PFSK-1 (cell line): ENCODE results near the gene MYO1E.

Experiments
- FOXP2 ChIP-seq: optimal IDR thresholded peaks from 2 replicates; pipeline ENCODE3; 2011; ENCODE audit warnings: borderline replicate concordance, control low read depth, inconsistent platforms; ENCODE audit not compliant: insufficient read depth; ENCODE audit errors: extremely low read length, extremely low read depth
- POLR2AphosphoS5 ChIP-seq: IDR thresholded peaks from 2 replicates; pipeline ENCODE4 v1.6.1; 2012; ENCODE audit warnings: low read depth, mild to moderate bottlenecking, control low read depth, low read length, moderate library complexity
- SIN3A ChIP-seq: IDR thresholded peaks from 2 replicates; pipeline ENCODE4 v1.6.1; 2012; ENCODE audit warnings: mild to moderate bottlenecking, low read length, moderate library complexity, borderline replicate concordance; ENCODE audit not compliant: insufficient read depth
- TAF1 ChIP-seq: IDR thresholded peaks from 2 replicates; pipeline ENCODE4 v1.6.1; 2012; ENCODE audit warnings: low read length, control low read depth, borderline replicate concordance; ENCODE audit not compliant: insufficient read depth
- TF ChIP-seq, protein P1 (sequence below), 2 experiments: IDR thresholded peaks; 2 replicates each; pipeline versions ENCODE4 v1.6.1 to v1.8.0; 2011 to 2012; ENCODE audit warnings: low read depth in 2 of 2, low read length in 2 of 2, control low read depth in 1 of 2, inconsistent platforms in 1 of 2, mild to moderate bottlenecking in 1 of 2, moderate library complexity in 1 of 2; ENCODE audit not compliant: insufficient read depth in 1 of 2

Gene MYO1E

DNA sequence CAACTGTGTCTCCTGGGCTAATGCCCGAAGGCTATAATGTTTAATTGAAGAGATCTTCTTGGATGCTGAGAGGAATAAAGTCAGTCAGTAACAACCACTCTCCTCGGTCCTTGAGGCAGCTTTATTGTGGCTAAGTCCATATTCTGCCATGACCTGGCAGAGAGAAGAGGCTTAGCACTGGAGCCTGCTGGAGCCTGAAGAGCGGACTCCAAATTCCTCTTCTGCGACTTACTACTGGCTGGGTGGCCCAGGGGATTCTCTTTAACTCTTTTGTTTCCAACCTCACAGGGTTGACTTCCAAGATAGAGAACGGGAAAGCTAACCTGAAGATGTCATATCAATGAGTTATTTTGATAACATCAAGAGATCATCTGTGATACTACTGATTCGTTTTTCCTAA lies 71.1 kb downstream of the MYO1E start:
- no peak for TF ChIP-seq SIN3A
- TF ChIP-seq POLR2AphosphoS5: no peak
- TF ChIP-seq TAF1: no peak
- TF ChIP-seq FOXP2: no peak
- TF ChIP-seq, protein P1, sequence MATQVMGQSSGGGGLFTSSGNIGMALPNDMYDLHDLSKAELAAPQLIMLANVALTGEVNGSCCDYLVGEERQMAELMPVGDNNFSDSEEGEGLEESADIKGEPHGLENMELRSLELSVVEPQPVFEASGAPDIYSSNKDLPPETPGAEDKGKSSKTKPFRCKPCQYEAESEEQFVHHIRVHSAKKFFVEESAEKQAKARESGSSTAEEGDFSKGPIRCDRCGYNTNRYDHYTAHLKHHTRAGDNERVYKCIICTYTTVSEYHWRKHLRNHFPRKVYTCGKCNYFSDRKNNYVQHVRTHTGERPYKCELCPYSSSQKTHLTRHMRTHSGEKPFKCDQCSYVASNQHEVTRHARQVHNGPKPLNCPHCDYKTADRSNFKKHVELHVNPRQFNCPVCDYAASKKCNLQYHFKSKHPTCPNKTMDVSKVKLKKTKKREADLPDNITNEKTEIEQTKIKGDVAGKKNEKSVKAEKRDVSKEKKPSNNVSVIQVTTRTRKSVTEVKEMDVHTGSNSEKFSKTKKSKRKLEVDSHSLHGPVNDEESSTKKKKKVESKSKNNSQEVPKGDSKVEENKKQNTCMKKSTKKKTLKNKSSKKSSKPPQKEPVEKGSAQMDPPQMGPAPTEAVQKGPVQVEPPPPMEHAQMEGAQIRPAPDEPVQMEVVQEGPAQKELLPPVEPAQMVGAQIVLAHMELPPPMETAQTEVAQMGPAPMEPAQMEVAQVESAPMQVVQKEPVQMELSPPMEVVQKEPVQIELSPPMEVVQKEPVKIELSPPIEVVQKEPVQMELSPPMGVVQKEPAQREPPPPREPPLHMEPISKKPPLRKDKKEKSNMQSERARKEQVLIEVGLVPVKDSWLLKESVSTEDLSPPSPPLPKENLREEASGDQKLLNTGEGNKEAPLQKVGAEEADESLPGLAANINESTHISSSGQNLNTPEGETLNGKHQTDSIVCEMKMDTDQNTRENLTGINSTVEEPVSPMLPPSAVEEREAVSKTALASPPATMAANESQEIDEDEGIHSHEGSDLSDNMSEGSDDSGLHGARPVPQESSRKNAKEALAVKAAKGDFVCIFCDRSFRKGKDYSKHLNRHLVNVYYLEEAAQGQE (IDR thresholded peaks at IDR 0.05; ENCODE audit: insufficient read depth in 1 of 2, low read depth in 2 of 2, low read length in 2 of 2): no peak

DNA sequence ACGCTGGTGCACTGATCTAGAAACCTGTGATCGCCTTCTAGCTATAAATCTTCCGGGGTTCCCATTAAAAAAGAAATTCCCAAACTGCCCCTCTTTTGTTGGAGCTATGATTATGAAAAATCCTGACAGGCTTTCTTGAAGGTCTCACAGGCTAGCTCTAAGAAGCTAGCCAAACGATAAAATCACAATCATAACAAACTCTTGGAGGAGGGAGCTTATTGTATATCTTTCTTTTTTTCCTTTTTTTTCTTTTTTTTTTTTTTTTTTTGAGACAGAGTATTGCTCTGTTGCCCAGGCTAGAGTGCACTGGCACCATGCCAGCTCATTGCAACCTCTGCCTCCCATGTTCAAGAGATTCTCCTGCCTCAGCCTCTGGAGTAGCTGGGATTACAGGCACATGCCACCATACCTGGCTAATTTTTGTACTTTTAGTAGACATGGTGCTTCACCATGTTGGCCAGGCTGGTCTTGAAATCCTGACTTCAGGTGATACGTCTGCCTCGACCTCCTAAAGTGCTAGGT lies 72.0 kb downstream of the MYO1E start:
- TF ChIP-seq FOXP2 (no peak), POLR2AphosphoS5 (no peak), TAF1 (no peak), SIN3A (no peak)
- TF ChIP-seq, protein P1 (IDR thresholded peaks at IDR 0.05; ENCODE audit: insufficient read depth in 1 of 2, low read depth in 2 of 2, low read length in 2 of 2): no peak

DNA sequence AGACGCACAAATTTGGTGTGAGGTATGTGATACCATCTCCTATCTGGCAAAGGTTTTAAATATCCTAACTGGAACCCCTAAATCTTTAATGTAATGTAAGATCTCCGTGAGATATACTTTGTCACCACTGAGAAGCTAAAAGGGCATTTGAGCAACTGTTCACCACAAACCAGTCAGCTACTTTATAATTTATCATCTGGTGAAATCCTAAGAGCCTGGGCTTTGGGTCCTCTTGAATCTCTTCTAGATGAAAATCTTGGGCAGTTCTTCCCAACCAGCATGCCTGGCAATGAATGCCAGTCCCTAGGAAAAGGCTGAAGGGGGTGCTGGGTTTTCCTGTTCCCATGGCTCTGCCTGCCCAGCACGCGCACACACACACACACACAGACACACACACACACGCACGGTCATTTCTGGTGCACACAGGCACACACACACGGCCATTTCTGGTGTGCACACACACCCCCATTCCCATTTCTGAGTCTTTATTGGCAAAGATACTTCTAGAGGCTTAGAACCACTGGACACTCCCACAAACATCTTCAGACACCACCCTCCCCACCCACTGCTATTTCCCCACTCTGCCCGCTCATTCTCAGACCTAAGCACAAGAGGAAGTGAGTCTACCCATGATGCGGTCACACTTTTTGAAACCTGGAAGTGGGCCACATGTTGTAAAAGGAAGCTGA lies 72.6 kb downstream of the MYO1E start:
- TF ChIP-seq, protein P1 (IDR thresholded peaks at IDR 0.05; ENCODE audit: insufficient read depth in 1 of 2, low read depth in 2 of 2, low read length in 2 of 2): no peak
- TF ChIP-seq TAF1: no peak
- TF ChIP-seq FOXP2: no peak
- TF ChIP-seq POLR2AphosphoS5: no peak
- TF ChIP-seq SIN3A: no peak

DNA sequence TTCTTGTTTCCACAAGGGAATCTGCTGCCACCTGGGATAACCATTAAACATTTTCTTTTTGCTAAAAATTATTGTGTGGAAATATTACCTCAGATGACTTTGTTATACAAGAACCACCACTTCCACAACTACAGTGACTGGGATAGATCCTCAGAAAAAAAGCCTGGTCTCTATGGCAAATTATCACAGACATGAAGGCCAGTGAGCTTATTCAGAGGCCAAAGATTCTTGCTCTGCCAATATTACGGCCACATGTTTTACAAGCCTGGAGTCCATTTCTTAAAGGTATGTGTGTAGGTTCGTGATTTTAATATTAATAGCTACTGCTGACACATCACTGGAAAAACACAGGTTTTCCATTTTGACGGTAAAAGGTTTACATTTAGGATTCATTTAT lies 73.8 kb downstream of the MYO1E start:
- no peak for TF ChIP-seq FOXP2

DNA sequence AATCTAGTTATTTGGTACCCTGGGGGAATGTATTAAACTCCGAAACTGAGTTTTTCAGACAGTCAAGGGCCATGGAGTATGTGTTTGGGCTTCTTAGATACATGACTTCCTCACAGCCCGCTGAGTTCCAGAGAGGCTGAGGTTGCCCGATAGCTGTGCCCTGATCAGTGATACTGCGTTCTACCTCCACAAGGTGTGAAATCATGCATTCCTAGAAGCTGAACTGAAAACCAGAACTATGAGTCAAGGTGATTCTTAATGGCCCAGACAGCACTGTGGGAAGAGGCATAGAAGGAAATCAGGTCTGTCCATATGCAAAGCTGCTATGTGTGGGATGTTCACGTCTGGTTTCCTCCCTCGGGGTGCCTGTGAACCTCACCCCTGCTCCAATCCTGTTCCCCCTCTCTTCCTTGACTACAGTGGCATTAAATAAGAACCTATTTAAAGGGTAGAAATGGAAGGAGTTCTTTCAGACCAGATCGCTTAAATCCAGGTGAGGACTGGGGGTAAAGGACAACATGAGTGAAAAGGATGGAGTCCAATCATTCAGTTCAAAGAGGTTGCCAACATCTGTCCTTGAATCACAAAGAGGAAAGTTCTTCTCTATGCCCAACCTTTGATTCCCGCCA lies 74.3 kb downstream of the MYO1E start:
- no peak for TF ChIP-seq TAF1
- no peak for TF ChIP-seq POLR2AphosphoS5
- TF ChIP-seq FOXP2: no peak

DNA sequence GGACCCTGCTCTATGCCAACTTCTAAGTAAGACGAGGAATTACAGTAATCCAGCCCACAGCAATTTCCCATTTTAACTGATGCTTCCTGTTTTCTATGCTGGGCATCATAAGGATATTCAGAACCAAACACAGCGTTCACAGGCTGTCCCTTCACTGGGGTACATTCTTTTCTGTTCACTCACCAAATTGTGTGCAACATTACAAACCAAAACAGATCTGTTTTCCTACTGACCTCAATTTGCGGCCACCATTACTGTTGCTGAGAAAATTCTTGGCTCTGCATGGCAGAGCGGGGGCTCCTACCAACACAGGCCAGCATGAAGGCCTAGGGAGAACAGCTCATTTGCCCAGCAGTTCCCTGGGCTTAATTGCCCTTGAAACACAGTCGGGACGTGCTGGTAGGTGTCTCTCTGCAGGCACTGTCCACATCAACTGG lies 76.5 kb downstream of the MYO1E start:
- no peak for TF ChIP-seq TAF1
- no peak for TF ChIP-seq POLR2AphosphoS5
- TF ChIP-seq, protein P1 (IDR thresholded peaks at IDR 0.05; ENCODE audit: insufficient read depth in 1 of 2, low read depth in 2 of 2, low read length in 2 of 2): no peak
- TF ChIP-seq FOXP2: no peak
- no peak for TF ChIP-seq SIN3A
